Heart left ventricle (tissue), 13 donors: ENCODE data around the gene EVX1.

ENCODE experiments used
- CTCF ChIP-seq, 12 donors: fragments of 200-600 bp; sonication (generic) in 4 of 12; IDR thresholded peaks; one replicate each; pipeline versions ENCODE4 v1.5.0 to v1.8.0; 2018 to 2022; ENCODE audit warnings: antibody characterized with exemption in 12 of 12, mild to moderate bottlenecking in 5 of 12
- POLR2A ChIP-seq, 2 donors: fragments of 450-650 bp; IDR thresholded peaks; one replicate each; pipeline ENCODE4 v1.6.1; 2017; ENCODE audit warnings: antibody characterized with exemption in 2 of 2, mild to moderate bottlenecking in 2 of 2, moderate library complexity in 2 of 2
- donor health status: ischemic (EF 13 %, LVEDD 7.1; RV severe dilation, severe dysfunction).
- donor health status: DM: no; HTN: yes; CAD: no.
- donor health status: DM: no; HTN: no; CAD: no.
- donor health status: ischemic (EF 25% LVEDD 6.9; RV normal size, moderate dysfunction).
- donor health status: ischemic (EF 25% LVEDD 5.7; RV mildly dilated, moderate dysfunction).
- donor health status: ischemic (EF 35%, LVEDD 5.7; RV mildly dilated, moderate dysfunction).
- donor health status: nonischemic (EF 11% LVEDD 7.7; RV severe dilation, severe dysfunction).
- donor health status: DM: yes; HTN: yes; CAD: no.
- donor health status: PGD.
- donor health status: ischemic (EF 29% LVEDD 5.4; RV normal size, mild dysfunction).
- donor health status: nonischemic (EF 23%, LVEDD 6.1; RV moderate dilation, normal function).

GRCh38 chr7:27201580-27202017 lies 41.0 kb upstream of the EVX1 start:
- TF ChIP-seq POLR2A (IDR thresholded peaks at IDR 0.05) = no peak
- TF ChIP-seq CTCF (IDR thresholded peaks at IDR 0.05) = no peak
